ENCODE results near the gene UNC5B.

- TF ChIP-seq CTCF (IDR thresholded peaks at IDR 0.05; ENCODE audit: poor library complexity): no peak
- no peak for TF ChIP-seq EZH2 (IDR thresholded peaks at IDR 0.05; ENCODE audit: borderline replicate concordance)
- no peak for TF ChIP-seq EZH2phosphoT487 (IDR thresholded peaks at IDR 0.05; ENCODE audit: low read depth, severe bottlenecking, unreplicated experiment)
Measured at GRCh38 chr10:71285986-71286385, 73.6 kb downstream of the UNC5B start.
